H1 (cell line): ENCODE measurements around the gene ITPK1. TPM values are rescaled to one million over a fixed set of nuclear protein-coding genes. Genes with fewer than 3 reads are reported as not detected.

Experiments used
- ASH2L ChIP-seq: fragments of 200-600, 300-600 bp; sonication (generic); IDR thresholded peaks from one replicate; pipeline ENCODE4 v1.7.1; 2017; ENCODE audit warnings: low read length
- BCL11A ChIP-seq, 2 experiments: IDR thresholded peaks; one replicate each; pipeline ENCODE4 v1.6.1; 2011; ENCODE audit warnings: low read depth in 2 of 2, low read length in 2 of 2, mild to moderate bottlenecking in 2 of 2
- CTBP2 ChIP-seq: IDR thresholded peaks from 2 replicates; pipeline ENCODE4 v1.7.0; 2011; ENCODE audit warnings: borderline replicate concordance, mild to moderate bottlenecking, moderate library complexity, mixed read lengths, low read length; ENCODE audit not compliant: insufficient read depth, insufficient read length
- POU5F1 ChIP-seq: IDR thresholded peaks from 2 replicates; pipeline ENCODE4 v1.6.1; 2011; ENCODE audit warnings: low read depth, mild to moderate bottlenecking, low read length, moderate library complexity
- RAD21 ChIP-seq, 2 experiments: IDR thresholded peaks in 1 of 2; conservative IDR thresholded peaks in 1 of 2; 2 replicates each; pipeline ENCODE4 v1.6.1; 2011; ENCODE audit warnings: low read depth in 2 of 2, low read length in 2 of 2, improper control_type of control experiment in 1 of 2, inconsistent platforms in 1 of 2, mild to moderate bottlenecking in 1 of 2, moderate library complexity in 1 of 2
- RFX5 ChIP-seq: IDR thresholded peaks from 2 replicates; pipeline ENCODE4 v1.6.1; 2011; ENCODE audit warnings: low read depth, low read length, improper control_type of control experiment, borderline replicate concordance
- SIX5 ChIP-seq: IDR thresholded peaks from 2 replicates; pipeline ENCODE4 v1.6.1; 2011; ENCODE audit warnings: mild to moderate bottlenecking, low read depth, low read length
- SP4 ChIP-seq: IDR thresholded peaks from 2 replicates; pipeline ENCODE4 v1.6.1; 2012; ENCODE audit warnings: low read length, inconsistent platforms
- SRF ChIP-seq: IDR thresholded peaks from 2 replicates; pipeline ENCODE4 v1.6.1; 2011; ENCODE audit warnings: mild to moderate bottlenecking, low read depth, low read length, moderate library complexity
- SUZ12 ChIP-seq: fragments of 200-600 bp; sonication (generic); IDR thresholded peaks from 2 replicates; pipeline ENCODE4 v1.6.1; 2012; ENCODE audit warnings: mild to moderate bottlenecking, inconsistent platforms, low read length, moderate library complexity, mixed read lengths
- TEAD4 ChIP-seq: IDR thresholded peaks from 2 replicates; pipeline ENCODE4 v1.6.1; 2012; ENCODE audit warnings: low read depth, low read length, inconsistent platforms, mixed read lengths
- YY1 ChIP-seq: IDR thresholded peaks from 2 replicates; pipeline ENCODE4 v1.6.1; 2011; ENCODE audit warnings: low read depth, mild to moderate bottlenecking, low read length
- polyA plus RNA-seq, 7 experiments: library from polyadenylated mRNA; depleted of rRNA in 3 of 7; stranded (reverse) in 5 of 7; unstranded in 2 of 7; fragments of >200 nt in 5 of 7; fragments of 200-250 nt in 2 of 7; gene quantifications; 1 replicate in 5 of 7; 2 replicates in 1 of 7; 4 replicates in 1 of 7; pipeline versions ENCODE4 v1.2.1 to v1.2.3, GENCODE V29; 2011 to 2013; ENCODE audit warnings: missing spikeins in 2 of 7, mixed read lengths in 2 of 7
- total RNA-seq: library from RNA; stranded (reverse); fragmentation: NEBNext Ultra II Directional; extraction: Animal tissue kit (Norgen Biotek cat#: 25700); gene quantifications from 2 replicates; pipeline ENCODE4 v1.2.1, GENCODE V29; 2021
- TF ChIP-seq, protein P1 (sequence below): fragments of 300-600 bp; sonication (generic); IDR thresholded peaks from 2 replicates; pipeline ENCODE4 v1.7.1; 2012; ENCODE audit warnings: low read length, moderate library complexity, mild to moderate bottlenecking, inconsistent platforms; ENCODE audit not compliant: insufficient replicate concordance

Gene ITPK1
- total and polyA plus RNA-seq, 2 of the 8 experiments (the other 6 are each of a cell fraction or from before 2014, with no cell fraction given), result 108 to 143 TPM

GRCh38 chr14:92953526-92953925 lies 162.2 kb downstream of the ITPK1 start (continued):
- TF ChIP-seq, protein P1, sequence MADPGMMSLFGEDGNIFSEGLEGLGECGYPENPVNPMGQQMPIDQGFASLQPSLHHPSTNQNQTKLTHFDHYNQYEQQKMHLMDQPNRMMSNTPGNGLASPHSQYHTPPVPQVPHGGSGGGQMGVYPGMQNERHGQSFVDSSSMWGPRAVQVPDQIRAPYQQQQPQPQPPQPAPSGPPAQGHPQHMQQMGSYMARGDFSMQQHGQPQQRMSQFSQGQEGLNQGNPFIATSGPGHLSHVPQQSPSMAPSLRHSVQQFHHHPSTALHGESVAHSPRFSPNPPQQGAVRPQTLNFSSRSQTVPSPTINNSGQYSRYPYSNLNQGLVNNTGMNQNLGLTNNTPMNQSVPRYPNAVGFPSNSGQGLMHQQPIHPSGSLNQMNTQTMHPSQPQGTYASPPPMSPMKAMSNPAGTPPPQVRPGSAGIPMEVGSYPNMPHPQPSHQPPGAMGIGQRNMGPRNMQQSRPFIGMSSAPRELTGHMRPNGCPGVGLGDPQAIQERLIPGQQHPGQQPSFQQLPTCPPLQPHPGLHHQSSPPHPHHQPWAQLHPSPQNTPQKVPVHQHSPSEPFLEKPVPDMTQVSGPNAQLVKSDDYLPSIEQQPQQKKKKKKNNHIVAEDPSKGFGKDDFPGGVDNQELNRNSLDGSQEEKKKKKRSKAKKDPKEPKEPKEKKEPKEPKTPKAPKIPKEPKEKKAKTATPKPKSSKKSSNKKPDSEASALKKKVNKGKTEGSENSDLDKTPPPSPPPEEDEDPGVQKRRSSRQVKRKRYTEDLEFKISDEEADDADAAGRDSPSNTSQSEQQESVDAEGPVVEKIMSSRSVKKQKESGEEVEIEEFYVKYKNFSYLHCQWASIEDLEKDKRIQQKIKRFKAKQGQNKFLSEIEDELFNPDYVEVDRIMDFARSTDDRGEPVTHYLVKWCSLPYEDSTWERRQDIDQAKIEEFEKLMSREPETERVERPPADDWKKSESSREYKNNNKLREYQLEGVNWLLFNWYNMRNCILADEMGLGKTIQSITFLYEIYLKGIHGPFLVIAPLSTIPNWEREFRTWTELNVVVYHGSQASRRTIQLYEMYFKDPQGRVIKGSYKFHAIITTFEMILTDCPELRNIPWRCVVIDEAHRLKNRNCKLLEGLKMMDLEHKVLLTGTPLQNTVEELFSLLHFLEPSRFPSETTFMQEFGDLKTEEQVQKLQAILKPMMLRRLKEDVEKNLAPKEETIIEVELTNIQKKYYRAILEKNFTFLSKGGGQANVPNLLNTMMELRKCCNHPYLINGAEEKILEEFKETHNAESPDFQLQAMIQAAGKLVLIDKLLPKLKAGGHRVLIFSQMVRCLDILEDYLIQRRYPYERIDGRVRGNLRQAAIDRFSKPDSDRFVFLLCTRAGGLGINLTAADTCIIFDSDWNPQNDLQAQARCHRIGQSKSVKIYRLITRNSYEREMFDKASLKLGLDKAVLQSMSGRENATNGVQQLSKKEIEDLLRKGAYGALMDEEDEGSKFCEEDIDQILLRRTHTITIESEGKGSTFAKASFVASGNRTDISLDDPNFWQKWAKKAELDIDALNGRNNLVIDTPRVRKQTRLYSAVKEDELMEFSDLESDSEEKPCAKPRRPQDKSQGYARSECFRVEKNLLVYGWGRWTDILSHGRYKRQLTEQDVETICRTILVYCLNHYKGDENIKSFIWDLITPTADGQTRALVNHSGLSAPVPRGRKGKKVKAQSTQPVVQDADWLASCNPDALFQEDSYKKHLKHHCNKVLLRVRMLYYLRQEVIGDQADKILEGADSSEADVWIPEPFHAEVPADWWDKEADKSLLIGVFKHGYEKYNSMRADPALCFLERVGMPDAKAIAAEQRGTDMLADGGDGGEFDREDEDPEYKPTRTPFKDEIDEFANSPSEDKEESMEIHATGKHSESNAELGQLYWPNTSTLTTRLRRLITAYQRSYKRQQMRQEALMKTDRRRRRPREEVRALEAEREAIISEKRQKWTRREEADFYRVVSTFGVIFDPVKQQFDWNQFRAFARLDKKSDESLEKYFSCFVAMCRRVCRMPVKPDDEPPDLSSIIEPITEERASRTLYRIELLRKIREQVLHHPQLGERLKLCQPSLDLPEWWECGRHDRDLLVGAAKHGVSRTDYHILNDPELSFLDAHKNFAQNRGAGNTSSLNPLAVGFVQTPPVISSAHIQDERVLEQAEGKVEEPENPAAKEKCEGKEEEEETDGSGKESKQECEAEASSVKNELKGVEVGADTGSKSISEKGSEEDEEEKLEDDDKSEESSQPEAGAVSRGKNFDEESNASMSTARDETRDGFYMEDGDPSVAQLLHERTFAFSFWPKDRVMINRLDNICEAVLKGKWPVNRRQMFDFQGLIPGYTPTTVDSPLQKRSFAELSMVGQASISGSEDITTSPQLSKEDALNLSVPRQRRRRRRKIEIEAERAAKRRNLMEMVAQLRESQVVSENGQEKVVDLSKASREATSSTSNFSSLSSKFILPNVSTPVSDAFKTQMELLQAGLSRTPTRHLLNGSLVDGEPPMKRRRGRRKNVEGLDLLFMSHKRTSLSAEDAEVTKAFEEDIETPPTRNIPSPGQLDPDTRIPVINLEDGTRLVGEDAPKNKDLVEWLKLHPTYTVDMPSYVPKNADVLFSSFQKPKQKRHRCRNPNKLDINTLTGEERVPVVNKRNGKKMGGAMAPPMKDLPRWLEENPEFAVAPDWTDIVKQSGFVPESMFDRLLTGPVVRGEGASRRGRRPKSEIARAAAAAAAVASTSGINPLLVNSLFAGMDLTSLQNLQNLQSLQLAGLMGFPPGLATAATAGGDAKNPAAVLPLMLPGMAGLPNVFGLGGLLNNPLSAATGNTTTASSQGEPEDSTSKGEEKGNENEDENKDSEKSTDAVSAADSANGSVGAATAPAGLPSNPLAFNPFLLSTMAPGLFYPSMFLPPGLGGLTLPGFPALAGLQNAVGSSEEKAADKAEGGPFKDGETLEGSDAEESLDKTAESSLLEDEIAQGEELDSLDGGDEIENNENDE, result no peak
- no peak for TF ChIP-seq SP4
- no peak for TF ChIP-seq RFX5
- no peak for TF ChIP-seq RAD21 (IDR thresholded peaks at IDR 0.05 in 1 of 2, conservative IDR thresholded peaks at IDR 0.05 in 1 of 2; ENCODE audit: low read depth in 2 of 2, low read length in 2 of 2)
- no peak for TF ChIP-seq YY1
- no peak for TF ChIP-seq TEAD4
- no peak for TF ChIP-seq SIX5
- no peak for TF ChIP-seq SRF
- TF ChIP-seq SUZ12, result no peak
- no peak for TF ChIP-seq POU5F1
- TF ChIP-seq CTBP2, result no peak
- no peak for TF ChIP-seq BCL11A (IDR thresholded peaks at IDR 0.05; ENCODE audit: low read depth in 2 of 2, low read length in 2 of 2)
- TF ChIP-seq ASH2L, result no peak
